Transverse colon (tissue), 4 donors: ENCODE results near the gene CDK9. TPM values are rescaled to one million over a fixed set of nuclear protein-coding genes. Genes with fewer than 3 reads are reported as not detected.

Experiments
- DNase-seq: peaks from one replicate; pipeline ENCODE4 v3.0.0-alpha.2; 2019
- H3K27ac ChIP-seq, 4 donors: fragments of 200-600 bp; sonication (generic); 2 replicates each; pipeline ENCODE4 v1.5.1; 2016 to 2018; ENCODE audit warnings: inconsistent platforms in 4 of 4
- H3K27me3 ChIP-seq: fragments of 200-600 bp; sonication (generic); 2 replicates; pipeline ENCODE4 v1.5.1; 2017; ENCODE audit warnings: inconsistent platforms
- H3K36me3 ChIP-seq, 4 donors: fragments of 200-600 bp; sonication (generic); 2 replicates each; pipeline ENCODE4 v1.5.1; 2017 to 2019; ENCODE audit warnings: inconsistent platforms in 4 of 4
- H3K4me1 ChIP-seq, 4 donors: fragments of 200-600 bp; sonication (generic); 2 replicates each; pipeline ENCODE4 v1.5.1; 2017 to 2020; ENCODE audit warnings: inconsistent platforms in 4 of 4
- H3K4me3 ChIP-seq, 4 donors: fragments of 200-600 bp; sonication (generic); 1 replicate in 1 of 4; 2 replicates in 3 of 4; pipeline versions ENCODE4 v1.5.1 to v1.6.1; 2017 to 2019; ENCODE audit warnings: inconsistent platforms in 4 of 4
- H3K9me3 ChIP-seq, 2 donors: fragments of 200-600 bp; sonication (generic); 2 replicates each; pipeline ENCODE4 v1.5.1; 2017 to 2019; ENCODE audit warnings: inconsistent platforms in 2 of 2
- CTCF ChIP-seq, 5 experiments: fragments of 200-600 bp in 3 of 5; fragments of 450-650 bp in 2 of 5; sonication (generic) in 3 of 5; IDR thresholded peaks; 1 replicate in 2 of 5; 2 replicates in 3 of 5; pipeline ENCODE4 v1.5.1; 2016 to 2017; ENCODE audit warnings: antibody characterized with exemption in 5 of 5, inconsistent platforms in 3 of 5, mild to moderate bottlenecking in 2 of 5, moderate library complexity in 1 of 5
- EP300 ChIP-seq: sonication (generic); formaldehyde crosslinking; IDR thresholded peaks from one replicate; pipeline ENCODE4 v1.6.1; 2017; ENCODE audit warnings: antibody characterized with exemption, low read depth
- POLR2A ChIP-seq: fragments of 450-650 bp; IDR thresholded peaks from one replicate; pipeline ENCODE4 v1.6.1; 2016; ENCODE audit warnings: antibody characterized with exemption, mild to moderate bottlenecking, moderate library complexity
- POLR2AphosphoS5 ChIP-seq, 3 donors: sonication (generic); formaldehyde crosslinking; IDR thresholded peaks; one replicate each; pipeline ENCODE4 v1.6.1; 2016; ENCODE audit warnings: antibody characterized with exemption in 3 of 3
- WGBS, 2 donors: methylation state at CpG; one replicate each; pipeline ENCODE4 v1.1.5; 2018; ENCODE audit warnings: low coverage in 1 of 2; 5-methylcytosine and 5-hydroxymethylcytosine counted together
- in situ Hi-C, 4 donors: fragments of 200-750 bp; cut with MboI; loops; one replicate each; pipeline versions ENCODE4 v1.15.0 to v1.15.1; 2017; ENCODE audit warnings: low sequenced_read_pairs in 3 of 4, low pct_ligation_motif_present in 1 of 4, low pct_unique_long_range_greater_than_20kb in 1 of 4
- intact Hi-C: fragments of 100-400 bp; cut with DNase I; formaldehyde crosslinking; loops from one replicate; pipeline ENCODE4 v1.15.1; 2023; ENCODE audit warnings: low total_unique reads
- total RNA-seq, 4 donors: library from RNA; depleted of rRNA; stranded (reverse); fragments of >200 nt; gene quantifications; one replicate each; pipeline ENCODE4 v1.1.0, GENCODE V29; 2016

Gene CDK9
- total RNA-seq, 4 donors from 2014 or later, result 32.6 to 78.9 (median 49.3) TPM

- Histone ChIP-seq H3K4me1 (peaks cover 0 to 5% (median 0%) of the 10 kb centered on the region in 4 donors), H3K27ac (peak overlapping the region; percentile 26 to 51 (median 38)), H3K36me3 (no peaks in the 10 kb centered on the region), H3K4me3 (no peak overlapping the region), H3K27me3 (no peaks in the 10 kb centered on the region), H3K9me3 (no peaks in the 10 kb centered on the region)
- TF ChIP-seq POLR2AphosphoS5 (IDR thresholded peaks at IDR 0.05), result no peak
- TF ChIP-seq CTCF (IDR thresholded peaks at IDR 0.05), result no peak
- no peak for TF ChIP-seq POLR2A
- no peak for TF ChIP-seq EP300
- intact Hi-C loops (no loop called here), in situ Hi-C loops (no loop called here)
- 56% methylated on average over 16 of the region's 16 CpGs; no CpG with 5 or more reads in 1 of the 2 donors for WGBS, 2 donors
- no peak for DNase-seq
Measured at GRCh38 chr9:127762111-127762676, 23.6 kb upstream of the CDK9 start.

GRCh38 chr9:127763918-127764384 lies 21.9 kb upstream of the CDK9 start:
- no peak overlapping the region for H3K4me3 ChIP-seq
- no peaks in the 10 kb centered on the region for H3K27me3 ChIP-seq
- in situ Hi-C loops, result no loop called here
- intact Hi-C loops, result no loop called here
- peak; percentile 66 for DNase-seq
- peak overlapping the region in 2 of 4 donors; percentile 41 to 48 for H3K27ac ChIP-seq
- H3K4me1 ChIP-seq, result peaks cover 0 to 14% (median 0%) of the 10 kb centered on the region in 4 donors
- no peaks in the 10 kb centered on the region for H3K9me3 ChIP-seq
- H3K36me3 ChIP-seq, result no peaks in the 10 kb centered on the region
- 43 to 48% methylated on average over 1 to 7 of the region's 7 CpGs for WGBS, 2 donors
- peak; percentile 22 to 49 (median 31) for TF ChIP-seq CTCF (IDR thresholded peaks at IDR 0.05)
- TF ChIP-seq POLR2AphosphoS5 (IDR thresholded peaks at IDR 0.05), result peak in 1 of 3 donors; percentile 10
- no peak for TF ChIP-seq POLR2A
- peak; percentile 75 for TF ChIP-seq EP300

- TF ChIP-seq POLR2A (no peak), EP300 (no peak), POLR2AphosphoS5 (IDR thresholded peaks at IDR 0.05) (no peak), CTCF (IDR thresholded peaks at IDR 0.05) (no peak)
- Histone ChIP-seq H3K27ac (peak overlapping the region in 1 of 4 donors; percentile 48), H3K4me3 (no peak overlapping the region), H3K9me3 (no peaks in the 10 kb centered on the region), H3K27me3 (no peaks in the 10 kb centered on the region), H3K4me1 (peaks cover 0 to 23% (median 2%) of the 10 kb centered on the region in 4 donors), H3K36me3 (no peaks in the 10 kb centered on the region)
- no peak for DNase-seq
- intact Hi-C loops (no loop called here), in situ Hi-C loops (no loop called here)
- 56% methylated on average over 1 of the region's 1 CpG; no CpG with 5 or more reads in 1 of the 2 donors for WGBS, 2 donors
Measured at GRCh38 chr9:127765418-127765817, 20.4 kb upstream of the CDK9 start.

GRCh38 chr9:127767410-127767809 lies 18.4 kb upstream of the CDK9 start:
- 73 to 80% methylated on average over 1 to 3 of the region's 3 CpGs for WGBS, 2 donors
- in situ Hi-C loops, result no loop called here
- no peaks in the 10 kb centered on the region for H3K27me3 ChIP-seq
- peak overlapping the region; percentile 25 to 81 (median 52) for H3K27ac ChIP-seq
- DNase-seq, result no peak
- no peak for TF ChIP-seq CTCF (IDR thresholded peaks at IDR 0.05)
- no peak for TF ChIP-seq EP300
- no peak for TF ChIP-seq POLR2A
- TF ChIP-seq POLR2AphosphoS5 (IDR thresholded peaks at IDR 0.05), result no peak
- H3K9me3 ChIP-seq, result no peaks in the 10 kb centered on the region
- H3K36me3 ChIP-seq, result no peaks in the 10 kb centered on the region
- no peak overlapping the region for H3K4me3 ChIP-seq
- peaks cover 0 to 34% (median 11%) of the 10 kb centered on the region in 4 donors for H3K4me1 ChIP-seq
- intact Hi-C loops, result no loop called here
